ENCODE measurements around the gene SKA2.

DNA sequence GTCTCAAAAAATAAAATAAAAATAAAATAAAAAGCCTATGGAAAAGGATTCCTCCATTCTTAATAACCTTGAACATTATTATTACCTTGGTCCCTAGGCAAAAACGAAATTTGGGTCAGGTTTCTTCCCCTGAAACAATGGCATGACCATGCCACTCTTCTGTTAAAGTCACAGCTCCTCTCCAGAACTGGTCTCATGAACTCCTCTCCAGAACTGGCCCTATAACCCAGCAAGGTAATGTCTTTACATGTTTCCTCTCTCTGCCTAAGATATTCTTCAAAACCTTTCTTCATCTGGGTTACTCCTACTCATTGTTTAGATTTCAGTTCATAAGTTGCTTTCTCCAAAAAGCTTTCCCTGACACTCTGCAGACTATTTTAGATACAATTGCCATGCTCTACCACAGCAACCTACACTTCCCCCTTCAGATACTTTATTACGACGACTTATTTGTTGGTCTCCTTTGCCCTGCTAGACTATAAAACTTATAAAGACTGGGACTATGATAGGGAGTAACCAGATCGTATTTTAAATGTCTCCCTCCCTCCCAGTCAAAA is 61.8 kb downstream of the SKA2 start:
- TF ChIP-seq POLR2AphosphoS5 (IDR thresholded peaks at IDR 0.05; ENCODE audit: insufficient read depth, low read depth, low read length) (no peak), MYC (IDR thresholded peaks at IDR 0.05; ENCODE audit: low read depth, low read length) (no peak), EZH2 (IDR thresholded peaks at IDR 0.05; ENCODE audit: borderline replicate concordance, low read depth, low read length, severe bottlenecking) (no peak), FOS (IDR thresholded peaks at IDR 0.05; ENCODE audit: borderline replicate concordance, insufficient read depth, low read length) (no peak), POLR2A (IDR thresholded peaks at IDR 0.05; ENCODE audit: low read depth, low read length) (no peak), JUN (IDR thresholded peaks at IDR 0.05; ENCODE audit: borderline replicate concordance, insufficient read depth, insufficient read length, low read depth) (no peak), GATA2 (IDR thresholded peaks at IDR 0.05; ENCODE audit: insufficient read depth, insufficient read length, low read depth, low read length) (no peak)
- TF ChIP-seq, protein P1, sequence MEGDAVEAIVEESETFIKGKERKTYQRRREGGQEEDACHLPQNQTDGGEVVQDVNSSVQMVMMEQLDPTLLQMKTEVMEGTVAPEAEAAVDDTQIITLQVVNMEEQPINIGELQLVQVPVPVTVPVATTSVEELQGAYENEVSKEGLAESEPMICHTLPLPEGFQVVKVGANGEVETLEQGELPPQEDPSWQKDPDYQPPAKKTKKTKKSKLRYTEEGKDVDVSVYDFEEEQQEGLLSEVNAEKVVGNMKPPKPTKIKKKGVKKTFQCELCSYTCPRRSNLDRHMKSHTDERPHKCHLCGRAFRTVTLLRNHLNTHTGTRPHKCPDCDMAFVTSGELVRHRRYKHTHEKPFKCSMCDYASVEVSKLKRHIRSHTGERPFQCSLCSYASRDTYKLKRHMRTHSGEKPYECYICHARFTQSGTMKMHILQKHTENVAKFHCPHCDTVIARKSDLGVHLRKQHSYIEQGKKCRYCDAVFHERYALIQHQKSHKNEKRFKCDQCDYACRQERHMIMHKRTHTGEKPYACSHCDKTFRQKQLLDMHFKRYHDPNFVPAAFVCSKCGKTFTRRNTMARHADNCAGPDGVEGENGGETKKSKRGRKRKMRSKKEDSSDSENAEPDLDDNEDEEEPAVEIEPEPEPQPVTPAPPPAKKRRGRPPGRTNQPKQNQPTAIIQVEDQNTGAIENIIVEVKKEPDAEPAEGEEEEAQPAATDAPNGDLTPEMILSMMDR (IDR thresholded peaks at IDR 0.05; ENCODE audit: extremely low read depth in 1 of 2, insufficient read depth in 1 of 2, low read depth in 1 of 2, low read length in 2 of 2), result no peak
- TF ChIP-seq, protein P2, sequence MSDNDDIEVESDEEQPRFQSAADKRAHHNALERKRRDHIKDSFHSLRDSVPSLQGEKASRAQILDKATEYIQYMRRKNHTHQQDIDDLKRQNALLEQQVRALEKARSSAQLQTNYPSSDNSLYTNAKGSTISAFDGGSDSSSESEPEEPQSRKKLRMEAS (IDR thresholded peaks at IDR 0.05; ENCODE audit: insufficient read depth, insufficient read length), result no peak
